Activated CD8-positive, alpha-beta memory T cell treated with anti-CD3 and anti-CD28 coated beads, Interleukin-2, amount 50 U/mL, for 24 hours (primary cell): ENCODE measurements around the gene KANK3.
"Not testable (repeated sequence)": the region's sequence is repeated elsewhere in the genome, so short reads cannot be mapped to it uniquely, and the experiment has no call there.

ENCODE experiments used
- DNase-seq: peaks from one replicate; pipeline ENCODE4 v3.0.0-alpha.2; 2020; ENCODE audit errors: extremely low read depth

Gene KANK3

DNA sequence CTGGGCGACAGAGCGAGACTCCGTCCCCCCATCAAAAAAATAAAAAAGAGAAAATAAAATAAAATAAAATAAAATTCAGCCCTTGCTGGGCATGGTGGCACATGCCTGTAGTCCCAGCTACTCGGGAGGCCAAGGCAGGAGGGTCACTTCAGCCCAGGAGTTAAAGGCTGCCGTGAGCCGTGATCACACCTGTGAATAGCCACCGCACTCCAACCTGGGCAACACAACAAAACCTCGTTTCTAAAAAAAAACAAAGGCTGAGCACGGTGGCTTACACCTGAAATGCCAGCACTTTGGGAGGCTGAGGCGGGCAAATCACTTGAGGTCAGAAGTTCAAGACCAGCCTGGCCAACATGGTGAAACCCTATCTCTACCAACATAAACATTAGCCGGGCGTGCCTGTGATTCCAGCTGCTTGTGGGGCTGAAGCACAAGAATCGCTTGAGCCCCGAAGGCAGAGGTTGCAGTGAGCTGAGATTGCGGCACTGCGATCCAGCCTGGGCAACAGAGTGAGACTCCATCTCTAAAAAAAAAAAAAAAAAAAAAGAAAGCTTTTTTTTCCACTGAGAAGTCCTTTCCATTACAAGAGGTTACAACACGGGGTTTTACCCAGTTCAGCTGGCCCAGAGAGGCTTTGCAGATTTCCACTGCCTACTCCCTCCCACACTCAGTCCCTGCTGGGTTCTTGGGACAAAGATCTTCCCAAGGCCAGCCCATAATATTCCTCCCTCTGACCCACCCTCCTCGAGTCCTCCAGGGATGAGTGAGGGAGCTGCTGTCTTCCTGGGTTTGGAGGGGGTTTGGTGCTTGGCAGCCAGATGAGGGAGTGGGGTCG lies 27.3 kb upstream of the KANK3 start:
- no peak for DNase-seq

GRCh38 chr19:8367327-8368001 lies 24.4 kb upstream of the KANK3 start:
- DNase-seq: no peak

GRCh38 chr19:8366961-8367326 lies 23.9 kb upstream of the KANK3 start:
- no peak for DNase-seq

GRCh38 chr19:8366121-8366581 lies 23.1 kb upstream of the KANK3 start:
- no peak for DNase-seq

- DNase-seq: no peak
These were observed 21.0 kb upstream of the KANK3 start, which contains the start of gene ANGPTL4 for GRCh38 chr19:8363803-8364771. TSS of gene ANGPTL4 (plus strand) at chr19:8364155. CDS start at chr19:8364322, 167 bp downstream.

GRCh38 chr19:8361921-8362793 lies 19.1 kb upstream of the KANK3 start:
- DNase-seq: no peak

DNA sequence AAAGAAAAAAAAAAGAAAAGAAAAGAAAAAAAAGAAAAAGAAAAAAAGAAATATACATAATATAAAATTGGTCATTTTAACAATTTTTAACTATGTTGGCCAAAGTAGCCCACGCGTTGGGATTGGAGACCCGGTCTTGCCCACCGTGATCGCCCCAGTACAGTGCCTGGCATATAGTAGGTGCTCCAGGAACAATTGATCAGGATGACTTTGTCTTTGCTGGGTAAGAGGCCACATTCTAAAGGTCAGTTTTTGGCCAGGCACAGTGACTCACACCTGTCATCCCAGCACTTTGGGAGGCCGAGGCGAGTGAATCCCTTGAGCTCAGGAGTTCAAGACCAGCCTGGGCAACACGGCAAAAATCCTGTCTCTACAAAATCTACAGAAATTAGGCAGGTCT lies 17.1 kb upstream of the KANK3 start:
- DNase-seq: no peak

GRCh38 chr19:8358948-8359347 lies 15.9 kb upstream of the KANK3 start:
- no peak for DNase-seq

GRCh38 chr19:8357007-8357521 lies 14.0 kb upstream of the KANK3 start:
- DNase-seq: no peak

DNA sequence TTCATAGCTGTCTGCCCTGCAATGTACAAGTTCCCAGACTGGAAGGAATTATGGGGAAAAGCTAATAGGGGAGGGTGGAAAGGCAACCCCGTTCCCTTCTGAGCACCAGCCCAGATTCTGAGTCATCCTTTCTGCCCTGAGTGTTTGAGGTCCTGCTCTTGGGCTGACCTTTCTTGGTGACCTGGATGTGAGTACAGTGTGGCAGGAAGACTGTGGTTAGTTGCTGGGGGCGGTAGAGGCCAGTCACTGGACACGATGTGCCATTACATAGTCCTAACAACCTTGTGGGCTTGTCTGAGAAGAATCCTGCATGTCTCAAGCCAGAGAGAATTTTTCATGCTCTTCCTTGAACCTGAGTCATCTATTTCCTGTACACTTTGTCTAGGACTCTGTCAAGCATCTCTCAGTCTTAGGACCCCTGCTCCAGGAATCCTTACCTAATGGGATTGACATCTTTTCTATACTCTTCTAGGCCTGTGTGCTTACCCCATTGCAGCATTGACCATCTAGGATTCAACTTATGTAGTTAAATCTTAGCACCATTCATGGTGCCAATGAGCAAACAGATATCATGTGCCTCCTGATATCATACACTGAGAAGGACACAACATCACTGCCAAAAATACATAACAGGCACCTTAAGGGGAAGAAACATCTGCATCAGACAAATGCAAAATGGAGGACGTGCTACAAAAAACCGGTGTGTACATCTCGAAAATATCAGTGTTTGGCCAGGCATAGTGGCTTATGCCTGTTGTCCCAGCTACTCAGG lies 12.8 kb upstream of the KANK3 start:
- no peak for DNase-seq

DNA sequence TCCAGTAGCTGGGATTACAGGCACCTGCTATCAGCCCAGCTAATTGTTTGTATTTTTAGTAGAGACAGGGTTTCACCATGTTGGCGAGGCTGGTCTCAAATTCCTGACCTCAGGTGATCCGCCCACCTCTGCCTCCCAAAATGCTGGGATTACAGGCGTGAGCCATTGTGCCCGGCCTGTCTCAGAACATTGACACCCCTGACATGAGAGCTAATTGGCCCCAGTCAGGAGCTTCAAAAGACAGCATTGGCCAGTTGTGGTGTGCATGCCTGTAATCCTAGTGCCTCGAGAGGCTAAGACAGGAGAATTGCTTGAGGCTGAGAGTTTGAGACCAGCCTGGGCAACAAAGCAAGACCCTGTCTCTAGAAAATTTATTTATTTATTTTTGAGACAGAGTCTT lies 9.8 kb upstream of the KANK3 start:
- not testable (repeated sequence) for DNase-seq

- no peak for DNase-seq
These were observed 9.2 kb upstream of the KANK3 start for GRCh38 chr19:8352134-8352827.

GRCh38 chr19:8349629-8350372 lies 6.7 kb upstream of the KANK3 start:
- not testable (repeated sequence) for DNase-seq

- no peak for DNase-seq
These were observed 402 bp upstream of the KANK3 start for GRCh38 chr19:8343483-8343844.

DNA sequence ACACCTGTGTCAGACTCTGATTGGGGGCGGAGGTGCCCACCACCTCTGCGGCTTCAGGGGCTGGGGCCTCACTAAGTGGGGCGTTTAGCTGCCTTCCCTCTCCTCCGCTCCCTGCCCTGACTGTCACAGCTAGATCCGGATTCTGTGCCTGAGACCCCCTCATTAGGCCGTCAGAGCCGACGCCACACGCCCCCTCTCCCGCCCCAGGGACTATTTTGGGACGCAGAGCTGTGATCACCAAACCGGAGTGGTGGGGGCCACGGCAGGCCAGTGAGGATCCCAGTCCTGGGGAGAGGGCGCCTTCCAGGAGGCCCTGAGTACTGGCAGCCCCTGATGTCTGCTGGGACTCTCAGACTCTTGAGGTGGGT lies 762 bp downstream of the KANK3 start:
- DNase-seq: no peak

DNA sequence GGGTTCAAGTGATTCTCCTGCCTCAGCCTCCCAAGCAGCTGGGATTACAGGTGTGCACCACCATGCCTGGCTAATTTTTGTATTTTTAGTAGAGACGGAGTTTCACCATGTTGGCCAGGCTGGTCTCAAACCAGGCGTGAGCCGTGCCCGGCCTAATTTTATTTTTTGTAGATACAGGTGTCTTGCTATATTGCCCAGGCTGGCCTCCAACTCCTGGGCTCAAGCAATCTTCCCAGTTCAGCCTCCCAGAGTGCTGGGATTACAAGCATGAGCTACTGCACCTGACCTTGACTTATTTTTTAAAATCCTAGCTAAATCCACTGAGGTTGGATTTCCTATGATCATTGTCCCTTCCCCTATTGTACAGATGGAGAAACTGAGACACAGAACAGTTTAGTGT lies 1.6 kb downstream of the KANK3 start:
- DNase-seq: not testable (repeated sequence)

GRCh38 chr19:8340341-8341096 lies 2.5 kb downstream of the KANK3 start:
- no peak for DNase-seq

DNA sequence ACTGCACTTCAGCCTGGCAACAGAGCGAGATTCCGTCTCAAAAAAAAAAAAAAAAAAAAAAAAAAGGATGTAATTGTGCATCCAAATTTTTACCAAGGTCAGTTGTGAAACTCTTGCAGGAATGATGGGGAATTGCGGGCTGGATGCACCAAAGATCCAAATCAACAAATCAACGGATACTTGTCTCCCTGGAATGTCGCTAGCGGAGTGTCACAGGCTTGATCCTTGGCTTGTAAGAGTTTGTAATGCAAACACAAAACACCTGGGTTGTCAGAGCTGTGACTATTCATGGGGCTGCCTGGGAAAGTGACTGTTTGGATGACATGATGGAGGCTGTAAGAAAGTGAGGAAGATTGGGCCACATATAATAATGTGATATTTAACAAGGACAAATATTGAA lies 4.2 kb downstream of the KANK3 start:
- DNase-seq: no peak
